ENCODE measurements around the gene MEGF6.

DNA sequence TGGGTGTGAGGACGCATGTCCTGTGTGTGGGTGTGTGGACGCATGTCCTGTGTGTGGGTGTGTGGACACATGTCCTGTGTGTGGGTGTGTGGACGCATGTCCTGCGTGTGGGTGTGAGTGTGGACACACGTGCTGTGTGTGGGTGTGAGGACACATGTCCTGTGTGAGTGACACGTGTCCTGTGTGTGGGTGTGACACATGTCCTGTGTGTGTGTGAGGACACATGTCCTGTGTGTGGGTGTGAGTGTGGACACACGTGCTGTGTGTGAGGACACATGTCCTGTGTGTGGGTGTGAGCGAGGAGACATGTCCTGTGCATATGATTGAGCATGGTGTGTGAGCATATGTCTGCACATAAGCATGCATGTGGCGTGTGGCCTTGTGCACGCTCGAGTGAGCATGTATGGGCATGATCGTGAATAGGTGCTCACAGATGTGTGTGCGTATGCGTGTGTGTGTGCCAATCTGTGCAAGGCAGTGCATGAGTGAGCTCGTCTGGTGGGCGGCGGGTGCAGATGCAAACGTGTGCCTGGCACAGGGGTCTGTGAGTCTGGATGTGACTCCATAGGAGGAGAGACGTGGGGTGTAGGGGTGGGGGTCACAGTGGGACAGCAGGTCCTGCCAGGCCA, 25.3 kb downstream of the MEGF6 start:
- TF ChIP-seq POLR2A (IDR thresholded peaks at IDR 0.05): no peak
- TF ChIP-seq, protein P1, sequence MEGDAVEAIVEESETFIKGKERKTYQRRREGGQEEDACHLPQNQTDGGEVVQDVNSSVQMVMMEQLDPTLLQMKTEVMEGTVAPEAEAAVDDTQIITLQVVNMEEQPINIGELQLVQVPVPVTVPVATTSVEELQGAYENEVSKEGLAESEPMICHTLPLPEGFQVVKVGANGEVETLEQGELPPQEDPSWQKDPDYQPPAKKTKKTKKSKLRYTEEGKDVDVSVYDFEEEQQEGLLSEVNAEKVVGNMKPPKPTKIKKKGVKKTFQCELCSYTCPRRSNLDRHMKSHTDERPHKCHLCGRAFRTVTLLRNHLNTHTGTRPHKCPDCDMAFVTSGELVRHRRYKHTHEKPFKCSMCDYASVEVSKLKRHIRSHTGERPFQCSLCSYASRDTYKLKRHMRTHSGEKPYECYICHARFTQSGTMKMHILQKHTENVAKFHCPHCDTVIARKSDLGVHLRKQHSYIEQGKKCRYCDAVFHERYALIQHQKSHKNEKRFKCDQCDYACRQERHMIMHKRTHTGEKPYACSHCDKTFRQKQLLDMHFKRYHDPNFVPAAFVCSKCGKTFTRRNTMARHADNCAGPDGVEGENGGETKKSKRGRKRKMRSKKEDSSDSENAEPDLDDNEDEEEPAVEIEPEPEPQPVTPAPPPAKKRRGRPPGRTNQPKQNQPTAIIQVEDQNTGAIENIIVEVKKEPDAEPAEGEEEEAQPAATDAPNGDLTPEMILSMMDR (IDR thresholded peaks at IDR 0.05): no peak

Data from body of pancreas (tissue), 4 donors.